Hepatocyte (in vitro differentiated cells): ENCODE results near the gene VWA7.

Experiments
- CTCF ChIP-seq: fragments of 200-600 bp; sonication (generic); IDR thresholded peaks from 2 replicates; pipeline ENCODE4 v1.5.1; 2016; ENCODE audit warnings: antibody characterized with exemption, mild to moderate bottlenecking; ENCODE audit not compliant: poor library complexity
- EZH2 ChIP-seq: fragments of 200-600 bp; sonication (generic); IDR thresholded peaks from 2 replicates; pipeline ENCODE4 v1.6.1; 2016; ENCODE audit warnings: antibody characterized with exemption, mild to moderate bottlenecking, borderline replicate concordance
- EZH2phosphoT487 ChIP-seq: fragments of 200-600 bp; sonication (generic); IDR thresholded peaks from one replicate; pipeline ENCODE4 v1.6.1; 2018; ENCODE audit warnings: antibody characterized with exemption, mild to moderate bottlenecking, low read depth, moderate library complexity; ENCODE audit not compliant: unreplicated experiment, severe bottlenecking

DNA sequence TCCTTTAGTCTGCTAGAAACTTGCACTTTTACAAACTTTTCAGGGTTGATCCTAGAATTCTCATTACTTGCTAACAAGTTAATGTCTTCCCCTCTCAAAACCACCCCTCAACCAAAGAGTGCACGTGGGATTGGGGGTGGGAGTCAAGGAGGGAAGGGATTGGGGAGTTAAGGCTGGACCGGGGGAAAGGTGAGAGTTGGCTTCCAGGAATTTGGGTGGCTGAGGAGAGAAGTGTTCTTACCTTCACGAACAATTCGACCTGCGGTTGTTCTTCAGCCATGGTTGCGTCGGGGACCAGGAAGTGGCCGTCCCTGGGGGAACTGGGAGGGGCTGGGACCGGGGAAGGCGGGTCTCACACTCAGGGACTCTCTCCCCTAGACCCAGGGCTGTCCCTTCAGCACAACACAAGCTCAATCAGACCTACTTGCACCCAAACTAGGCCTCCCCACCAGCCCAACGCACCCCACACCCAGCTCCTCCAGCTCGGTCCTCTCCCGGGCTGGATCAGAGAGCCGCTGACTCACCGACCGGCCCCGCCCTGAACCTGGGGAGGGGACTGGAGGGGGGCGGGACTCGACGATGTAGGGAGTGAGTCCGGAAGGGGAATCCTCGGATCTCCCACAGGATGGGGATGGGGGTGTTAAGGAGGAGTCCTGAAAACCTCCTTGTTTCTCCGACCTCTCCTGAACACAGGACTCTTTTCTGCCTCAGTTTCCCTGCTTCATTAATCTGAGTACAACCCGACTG, 40.9 kb downstream of the VWA7 start, which contains the start of gene CLIC1:
- no peak for TF ChIP-seq CTCF
- TF ChIP-seq EZH2phosphoT487: no peak
- TF ChIP-seq EZH2: no peak
